ENCODE results near the gene TMEM179. TPM values are rescaled to one million over a fixed set of nuclear protein-coding genes. Genes with fewer than 3 reads are reported as not detected.
"Not testable (repeated sequence)": the region's sequence is repeated elsewhere in the genome, so short reads cannot be mapped to it uniquely, and the experiment has no call there.

TMEM179 gene
- polyA plus RNA-seq, 4 donors = 0.90 to 1.9 (median 1.5) TPM

GRCh38 chr14:104638927-104639450 lies 34.4 kb upstream of the TMEM179 start:
- DNase-seq (ENCODE audit: low read depth in 4 of 4, low spot score in 2 of 4) = no peak

- DNase-seq (ENCODE audit: low read depth in 4 of 4, low spot score in 2 of 4) = no peak
These were observed 33.6 kb upstream of the TMEM179 start for GRCh38 chr14:104638190-104638589.

- no peak for DNase-seq (ENCODE audit: low read depth in 4 of 4, low spot score in 2 of 4)
These were observed 33.0 kb upstream of the TMEM179 start for GRCh38 chr14:104637546-104638003.

GRCh38 chr14:104636846-104637545 lies 32.4 kb upstream of the TMEM179 start:
- DNase-seq (ENCODE audit: low read depth in 4 of 4, low spot score in 2 of 4) = not testable (repeated sequence)

GRCh38 chr14:104636131-104636530 lies 31.6 kb upstream of the TMEM179 start:
- DNase-seq (ENCODE audit: low read depth in 4 of 4, low spot score in 2 of 4) = no peak

- DNase-seq (ENCODE audit: low read depth in 4 of 4, low spot score in 2 of 4) = no peak
These were observed 31.1 kb upstream of the TMEM179 start for GRCh38 chr14:104635717-104636116.

GRCh38 chr14:104634886-104635570 lies 30.5 kb upstream of the TMEM179 start:
- DNase-seq (ENCODE audit: low read depth in 4 of 4, low spot score in 2 of 4) = no peak

GRCh38 chr14:104634138-104634760 lies 29.7 kb upstream of the TMEM179 start:
- no peak for DNase-seq (ENCODE audit: low read depth in 4 of 4, low spot score in 2 of 4)

GRCh38 chr14:104633276-104634137 lies 28.9 kb upstream of the TMEM179 start:
- DNase-seq (ENCODE audit: low read depth in 4 of 4, low spot score in 2 of 4) = no peak

GRCh38 chr14:104632781-104633180 lies 28.2 kb upstream of the TMEM179 start:
- DNase-seq (ENCODE audit: low read depth in 4 of 4, low spot score in 2 of 4) = no peak

- DNase-seq (ENCODE audit: low read depth in 4 of 4, low spot score in 2 of 4) = no peak
These were observed 20.4 kb upstream of the TMEM179 start for GRCh38 chr14:104624939-104625338.

- no peak for DNase-seq (ENCODE audit: low read depth in 4 of 4, low spot score in 2 of 4)
These were observed 9.7 kb upstream of the TMEM179 start for GRCh38 chr14:104614126-104614812.

- no peak for DNase-seq (ENCODE audit: low read depth in 4 of 4, low spot score in 2 of 4)
These were observed 7.3 kb upstream of the TMEM179 start for GRCh38 chr14:104611881-104612280.

- no peak for DNase-seq (ENCODE audit: low read depth in 4 of 4, low spot score in 2 of 4)
These were observed 6.3 kb upstream of the TMEM179 start for GRCh38 chr14:104610749-104611310.

- no peak for DNase-seq (ENCODE audit: low read depth in 4 of 4, low spot score in 2 of 4)
These were observed 5.1 kb upstream of the TMEM179 start for GRCh38 chr14:104609666-104610065.

- no peak for DNase-seq (ENCODE audit: low read depth in 4 of 4, low spot score in 2 of 4)
These were observed 716 bp downstream of the TMEM179 start for GRCh38 chr14:104603711-104604401.

- no peak for DNase-seq (ENCODE audit: low read depth in 4 of 4, low spot score in 2 of 4)
These were observed 1.6 kb downstream of the TMEM179 start for GRCh38 chr14:104602933-104603325.

- no peak for DNase-seq (ENCODE audit: low read depth in 4 of 4, low spot score in 2 of 4)
These were observed 2.1 kb downstream of the TMEM179 start for GRCh38 chr14:104602315-104602932.

GRCh38 chr14:104601786-104602185 lies 2.8 kb downstream of the TMEM179 start:
- no peak for DNase-seq (ENCODE audit: low read depth in 4 of 4, low spot score in 2 of 4)
